CD8-positive, alpha-beta memory T cell (primary cell): ENCODE data around the gene LRRC34. TPM values are rescaled to one million over a fixed set of nuclear protein-coding genes. Genes with fewer than 3 reads are reported as not detected.

Experiments used
- CTCF ChIA-PET: fragments of 350-600 bp; sonication (Branson Sonifier 250); formaldehyde crosslinking; loops from one replicate; lab custom pipeline; 2021; ENCODE audit warnings: antibody characterized with exemption; lab: Charles Lee
- POLR2A ChIA-PET: fragments of 350-600 bp; sonication (Branson Sonifier 250); formaldehyde crosslinking; loops from one replicate; lab custom pipeline; 2021; ENCODE audit warnings: antibody characterized with exemption; lab: Charles Lee
- DNase-seq, 5 donors: peaks; one replicate each; pipeline versions ENCODE4 v3.0.0 to v3.0.0-alpha.2; 2020 to 2022; ENCODE audit warnings: mixed read lengths in 1 of 5
- H3K27ac ChIP-seq: one replicate; pipeline ENCODE4 v1.7.0; 2013; ENCODE audit warnings: low read depth, mild to moderate bottlenecking, low read length, moderate library complexity
- H3K27me3 ChIP-seq: 2 replicates; pipeline ENCODE4 v1.7.0; 2013; ENCODE audit warnings: low read length, mild to moderate bottlenecking; ENCODE audit not compliant: insufficient read depth, poor library complexity, severe bottlenecking
- H3K36me3 ChIP-seq: 2 replicates; pipeline ENCODE4 v1.7.0; 2013; ENCODE audit warnings: mild to moderate bottlenecking, low read length, moderate library complexity; ENCODE audit not compliant: insufficient read depth
- H3K4me1 ChIP-seq: 2 replicates; pipeline ENCODE4 v1.7.0; 2013; ENCODE audit warnings: mild to moderate bottlenecking, low read length, moderate library complexity; ENCODE audit not compliant: insufficient read depth
- H3K4me3 ChIP-seq: 2 replicates; pipeline ENCODE4 v1.7.0; 2013; ENCODE audit warnings: mild to moderate bottlenecking, low read length
- H3K9me3 ChIP-seq: 2 replicates; pipeline ENCODE4 v1.7.0; 2013; ENCODE audit warnings: mild to moderate bottlenecking, low read length
- H3K27ac Mint-ChIP-seq, 8 donors: one replicate each; pipeline ENCODE4 v1.8.0; 2020 to 2021; ENCODE audit warnings: mixed read lengths in 8 of 8, mild to moderate bottlenecking in 6 of 8, inconsistent platforms in 3 of 8, moderate library complexity in 3 of 8
- H3K27me3 Mint-ChIP-seq, 2 donors: one replicate each; pipeline ENCODE4 v1.8.0; 2020 to 2021; ENCODE audit warnings: mixed read lengths in 2 of 2, mild to moderate bottlenecking in 1 of 2, moderate library complexity in 1 of 2
- H3K36me3 Mint-ChIP-seq, 3 donors: one replicate each; pipeline ENCODE4 v1.8.0; 2020 to 2021; ENCODE audit warnings: mixed read lengths in 3 of 3, inconsistent platforms in 1 of 3, mild to moderate bottlenecking in 1 of 3
- H3K4me1 Mint-ChIP-seq, 3 donors: one replicate each; pipeline ENCODE4 v1.8.0; 2020 to 2021; ENCODE audit warnings: mixed read lengths in 3 of 3, inconsistent platforms in 1 of 3, mild to moderate bottlenecking in 1 of 3
- H3K4me3 Mint-ChIP-seq, 7 donors: one replicate each; pipeline ENCODE4 v1.8.0; 2020 to 2021; ENCODE audit warnings: mixed read lengths in 7 of 7, mild to moderate bottlenecking in 6 of 7, moderate library complexity in 4 of 7, inconsistent platforms in 2 of 7
- H3K9me3 Mint-ChIP-seq, 5 donors: one replicate each; pipeline ENCODE4 v1.8.0; 2020 to 2022; ENCODE audit warnings: mixed read lengths in 5 of 5, mild to moderate bottlenecking in 3 of 5, moderate library complexity in 2 of 5, inconsistent platforms in 1 of 5
- polyA plus RNA-seq: library from polyadenylated mRNA; unstranded; fragments of 300-500 nt; fragmentation: Illumina TruSeq; gene quantifications from one replicate; pipeline ENCODE4 v1.2.3, GENCODE V29; 2021
- total RNA-seq, 2 experiments: library from RNA; stranded (reverse); gene quantifications; one replicate each; pipeline ENCODE4 v1.2.3, GENCODE V29; 2021

Gene LRRC34
- total and polyA plus RNA-seq, 3 experiments from 2014 or later, result 0.33 to 2.5 (median 2.4) TPM

DNA sequence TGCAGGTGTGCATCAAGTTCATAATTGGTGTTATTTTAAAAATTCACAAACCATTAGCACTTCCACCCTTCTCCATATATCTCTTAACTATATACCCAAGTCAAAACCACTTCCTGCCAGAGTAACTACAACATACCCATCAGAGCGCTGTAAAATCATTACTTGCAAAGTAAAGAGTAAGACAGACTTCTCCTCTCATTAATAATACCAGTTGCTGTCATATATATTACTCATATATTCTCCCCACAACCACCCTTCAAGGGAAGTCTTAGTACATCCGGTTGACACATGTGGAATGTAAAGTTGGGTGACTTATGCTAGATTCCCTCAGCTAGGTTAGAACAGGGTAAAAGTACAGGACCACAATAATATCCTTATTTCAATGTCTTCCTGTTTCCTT is 53.4 kb downstream of the LRRC34 start:
- CTCF ChIA-PET, result no interaction called here
- Histone ChIP-seq H3K27ac (peak overlapping the region; percentile 11), H3K27me3 (no peaks in the 10 kb centered on the region), H3K4me1 (peaks cover 28% of the 10 kb centered on the region), H3K9me3 (no peaks in the 10 kb centered on the region), H3K4me3 (no peak overlapping the region), H3K36me3 (no peaks in the 10 kb centered on the region)
- Mint-ChIP-seq H3K27me3 (no peaks in the 10 kb centered on the region), H3K4me3 (peak overlapping the region in 4 of 7 donors; percentile 0 to 42 (median 2)), H3K27ac (peak overlapping the region in 7 of 8 donors; percentile 1 to 75 (median 39)), H3K4me1 (peaks cover 27 to 33% (median 27%) of the 10 kb centered on the region in 3 donors), H3K9me3 (no peaks in the 10 kb centered on the region), H3K36me3 (peaks cover 0 to 2% (median 0%) of the 10 kb centered on the region in 3 donors)
- POLR2A ChIA-PET, result interaction anchor here (0.6 to 1.5 kb wide), 2 partner anchors 13 to 422 kb away, joined by 3 to 6 read pairs; no protein-coding TSS in a partner anchor
- DNase-seq, result no peak

DNA sequence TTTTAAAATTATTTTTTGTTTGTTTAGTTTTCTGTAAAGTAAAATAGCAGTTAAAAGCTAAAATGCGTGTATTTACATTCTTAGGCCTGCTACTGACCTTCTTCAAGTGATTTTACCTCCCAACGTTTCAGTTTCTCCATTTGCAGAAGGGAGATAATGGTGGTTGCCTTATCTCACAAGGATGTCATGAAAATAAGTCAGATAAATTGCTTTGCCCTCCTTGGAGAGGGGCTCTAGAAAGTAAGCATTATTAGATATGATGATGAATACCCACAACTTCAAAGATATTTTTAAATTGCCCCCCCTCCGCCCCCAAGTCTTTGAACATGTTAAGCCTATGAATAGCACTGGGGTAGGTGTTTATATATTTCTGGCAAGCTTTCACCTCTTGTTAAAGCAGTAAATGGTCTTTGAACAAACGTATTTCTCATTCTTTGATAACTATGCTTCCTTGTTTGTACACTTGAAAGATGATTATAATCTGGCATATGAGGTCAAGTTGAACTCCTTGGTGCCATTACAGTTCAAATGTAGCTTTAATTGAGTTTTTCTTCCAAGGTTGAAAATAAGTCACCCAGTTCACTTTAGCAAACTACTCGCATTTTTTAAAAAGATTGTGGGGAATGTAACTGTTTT is 54.2 kb downstream of the LRRC34 start:
- Mint-ChIP-seq H3K4me3 (no peak overlapping the region), H3K27ac (no peak overlapping the region), H3K4me1 (peaks cover 20 to 25% (median 20%) of the 10 kb centered on the region in 3 donors), H3K27me3 (no peaks in the 10 kb centered on the region), H3K36me3 (no peaks in the 10 kb centered on the region), H3K9me3 (no peaks in the 10 kb centered on the region)
- CTCF ChIA-PET, result no interaction called here
- Histone ChIP-seq H3K27me3 (no peaks in the 10 kb centered on the region), H3K36me3 (no peaks in the 10 kb centered on the region), H3K27ac (no peak overlapping the region), H3K4me1 (peaks cover 21% of the 10 kb centered on the region), H3K9me3 (no peaks in the 10 kb centered on the region), H3K4me3 (no peak overlapping the region)
- POLR2A ChIA-PET, result interaction anchor here (1.5 kb wide), 1 partner anchor 14 kb away, joined by 6 read pairs; no protein-coding TSS in a partner anchor
- DNase-seq, result no peak

DNA sequence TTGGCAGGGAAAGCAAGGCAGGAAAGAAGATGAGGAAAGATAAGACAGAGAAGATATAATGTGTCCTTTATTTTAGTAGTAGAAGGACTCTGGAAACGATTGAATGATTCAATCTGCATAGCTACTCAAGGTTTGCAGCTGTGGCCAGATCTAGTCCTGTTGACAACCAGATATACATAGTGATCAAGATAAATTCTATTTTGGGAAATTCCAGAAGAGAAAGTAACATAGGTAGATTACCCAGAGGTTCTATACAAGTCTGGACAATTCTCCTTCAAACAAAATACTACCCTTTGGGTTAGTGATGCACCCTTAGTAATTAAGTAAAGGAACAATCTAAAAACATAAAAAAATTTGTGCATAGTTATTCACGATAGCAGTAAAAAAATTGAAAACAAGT is 57.2 kb downstream of the LRRC34 start:
- DNase-seq, result no peak
- H3K27me3 Mint-ChIP-seq, result peaks cover 5 to 11% of the 10 kb centered on the region in 2 donors
- H3K36me3 Mint-ChIP-seq, result no peaks in the 10 kb centered on the region
- no peaks in the 10 kb centered on the region for H3K9me3 Mint-ChIP-seq
- no peaks in the 10 kb centered on the region for H3K36me3 ChIP-seq
- ChIA-PET CTCF (no interaction called here), POLR2A (no interaction called here)
- no peak overlapping the region for H3K4me3 Mint-ChIP-seq
- peaks cover 15% of the 10 kb centered on the region for H3K4me1 ChIP-seq
- no peak overlapping the region for H3K27ac ChIP-seq
- H3K27me3 ChIP-seq, result no peaks in the 10 kb centered on the region
- no peaks in the 10 kb centered on the region for H3K9me3 ChIP-seq
- no peak overlapping the region for H3K4me3 ChIP-seq
- no peak overlapping the region for H3K27ac Mint-ChIP-seq
- H3K4me1 Mint-ChIP-seq, result peaks cover 12 to 15% (median 14%) of the 10 kb centered on the region in 3 donors

DNA sequence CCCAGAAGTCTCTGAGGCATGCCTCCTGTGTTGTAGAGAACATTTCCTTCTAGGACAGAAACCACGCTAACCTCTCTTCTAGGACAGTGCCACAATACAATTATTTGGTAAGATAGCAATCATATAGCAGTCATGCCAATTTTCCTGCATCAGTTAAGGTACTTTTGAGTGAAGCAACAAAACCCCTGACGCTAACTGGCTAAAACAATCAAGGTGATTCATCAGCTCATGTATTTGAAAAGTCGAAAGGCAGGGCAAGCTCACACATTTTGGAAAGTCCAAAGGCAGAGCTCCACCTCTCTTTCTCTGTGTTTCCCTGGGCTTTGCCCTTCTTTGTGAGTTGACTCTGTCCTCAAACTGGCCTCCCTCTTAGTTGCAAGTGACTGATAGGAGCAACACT is 58.0 kb downstream of the LRRC34 start:
- Mint-ChIP-seq H3K9me3 (no peaks in the 10 kb centered on the region), H3K27ac (no peak overlapping the region), H3K4me1 (peaks cover 12 to 13% (median 13%) of the 10 kb centered on the region in 3 donors), H3K36me3 (no peaks in the 10 kb centered on the region), H3K4me3 (no peak overlapping the region), H3K27me3 (peaks cover 6 to 16% of the 10 kb centered on the region in 2 donors)
- Histone ChIP-seq H3K27me3 (no peaks in the 10 kb centered on the region), H3K36me3 (no peaks in the 10 kb centered on the region), H3K9me3 (no peaks in the 10 kb centered on the region), H3K4me1 (peaks cover 15% of the 10 kb centered on the region), H3K27ac (no peak overlapping the region), H3K4me3 (no peak overlapping the region)
- DNase-seq, result no peak
- CTCF ChIA-PET, result no interaction called here
- POLR2A ChIA-PET, result no interaction called here

DNA sequence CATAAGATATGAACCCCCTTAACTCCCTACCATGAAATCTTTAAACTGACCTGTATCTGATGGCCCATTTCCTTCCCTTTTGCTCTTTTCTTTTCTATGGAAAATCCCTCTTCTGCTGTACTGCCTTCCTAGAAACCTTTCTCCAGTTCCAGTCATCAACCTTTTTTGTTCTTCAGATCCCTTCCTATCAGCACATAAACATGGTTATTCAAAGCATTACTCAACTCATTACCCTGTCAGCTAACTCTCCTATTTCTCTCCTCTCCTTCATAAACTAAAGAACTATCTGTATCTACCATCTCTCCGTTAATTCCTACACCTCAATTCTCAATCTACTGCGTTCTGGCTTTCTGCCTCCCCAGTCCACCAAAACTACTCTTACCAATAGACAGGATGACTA is 60.8 kb downstream of the LRRC34 start:
- CTCF ChIA-PET, result interaction anchor here (2.3 kb wide), 1 partner anchor 11 kb away, joined by 7 read pairs; no protein-coding TSS in a partner anchor

DNA sequence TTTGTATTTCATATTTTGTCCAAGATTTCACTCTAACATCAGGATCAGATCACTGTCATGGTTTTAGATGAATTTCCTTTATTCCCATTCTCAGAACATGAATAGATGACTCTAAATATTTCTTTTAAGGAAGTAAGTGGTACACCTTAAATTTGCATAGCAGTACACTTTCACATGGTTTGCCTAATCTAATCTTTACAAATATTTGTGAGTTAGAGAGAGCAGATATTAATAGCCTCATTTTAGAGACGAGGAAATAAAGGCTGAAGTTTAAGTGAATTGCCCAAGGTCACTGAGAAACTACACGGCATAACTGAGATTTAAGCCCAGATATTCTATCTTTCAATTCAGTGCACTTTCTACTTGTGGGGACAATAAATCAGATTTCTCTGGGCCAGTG is 62.0 kb downstream of the LRRC34 start:
- no peak for DNase-seq
- Histone ChIP-seq H3K4me3 (no peak overlapping the region), H3K4me1 (no peaks in the 10 kb centered on the region), H3K27ac (no peak overlapping the region), H3K9me3 (no peaks in the 10 kb centered on the region), H3K27me3 (no peaks in the 10 kb centered on the region), H3K36me3 (no peaks in the 10 kb centered on the region)
- H3K27ac Mint-ChIP-seq, result no peak overlapping the region
- CTCF ChIA-PET, result no interaction called here
- no peaks in the 10 kb centered on the region for H3K4me1 Mint-ChIP-seq
- peaks cover 18 to 53% of the 10 kb centered on the region in 2 donors for H3K27me3 Mint-ChIP-seq
- POLR2A ChIA-PET, result no interaction called here
- no peaks in the 10 kb centered on the region for H3K36me3 Mint-ChIP-seq
- H3K4me3 Mint-ChIP-seq, result no peak overlapping the region
- no peaks in the 10 kb centered on the region for H3K9me3 Mint-ChIP-seq

More for the DNA sequence above, 60.8 kb downstream of the LRRC34 start:
- no peaks in the 10 kb centered on the region for H3K36me3 ChIP-seq
- no peaks in the 10 kb centered on the region for H3K9me3 Mint-ChIP-seq
- H3K4me3 Mint-ChIP-seq, result no peak overlapping the region
- no peak overlapping the region for H3K27ac ChIP-seq
- H3K4me1 ChIP-seq, result no peaks in the 10 kb centered on the region
- no peaks in the 10 kb centered on the region for H3K9me3 ChIP-seq
- no peak for DNase-seq
- H3K27ac Mint-ChIP-seq, result no peak overlapping the region
- POLR2A ChIA-PET, result interaction anchor here (0.7 kb wide), 1 partner anchor 1085 kb away, joined by 3 read pairs; no protein-coding TSS in a partner anchor
- H3K27me3 ChIP-seq, result no peaks in the 10 kb centered on the region
- no peaks in the 10 kb centered on the region for H3K4me1 Mint-ChIP-seq
- H3K4me3 ChIP-seq, result no peak overlapping the region
- no peaks in the 10 kb centered on the region for H3K36me3 Mint-ChIP-seq
- peaks cover 15 to 41% of the 10 kb centered on the region in 2 donors for H3K27me3 Mint-ChIP-seq

DNA sequence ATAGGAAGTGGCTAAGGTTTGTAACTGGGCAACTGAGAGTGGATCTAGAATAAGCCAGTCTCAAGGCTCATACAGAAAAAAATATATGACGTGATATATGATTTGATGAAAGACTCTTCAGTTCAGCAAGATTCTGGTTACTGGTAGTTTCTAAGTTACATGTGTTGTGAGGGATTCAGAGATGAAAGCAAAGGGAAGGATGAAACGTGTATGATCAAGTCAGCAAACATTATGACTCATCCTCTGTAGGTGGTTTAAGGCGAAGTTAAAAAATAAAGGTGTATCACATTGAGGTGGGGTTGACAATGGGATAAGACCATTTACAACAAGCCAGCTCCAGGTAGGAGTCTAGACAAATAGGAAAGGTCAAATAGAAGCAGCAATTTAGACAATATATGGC is 64.0 kb downstream of the LRRC34 start:
- H3K4me1 ChIP-seq, result no peaks in the 10 kb centered on the region
- Mint-ChIP-seq H3K27me3 (peaks cover 18 to 57% of the 10 kb centered on the region in 2 donors), H3K9me3 (no peaks in the 10 kb centered on the region), H3K36me3 (no peaks in the 10 kb centered on the region), H3K27ac (no peak overlapping the region), H3K4me1 (no peaks in the 10 kb centered on the region), H3K4me3 (no peak overlapping the region)
- H3K4me3 ChIP-seq, result no peak overlapping the region
- ChIA-PET CTCF (no interaction called here), POLR2A (no interaction called here)
- H3K9me3 ChIP-seq, result no peaks in the 10 kb centered on the region
- DNase-seq, result no peak
- H3K36me3 ChIP-seq, result no peaks in the 10 kb centered on the region
- H3K27me3 ChIP-seq, result no peaks in the 10 kb centered on the region
- H3K27ac ChIP-seq, result no peak overlapping the region

DNA sequence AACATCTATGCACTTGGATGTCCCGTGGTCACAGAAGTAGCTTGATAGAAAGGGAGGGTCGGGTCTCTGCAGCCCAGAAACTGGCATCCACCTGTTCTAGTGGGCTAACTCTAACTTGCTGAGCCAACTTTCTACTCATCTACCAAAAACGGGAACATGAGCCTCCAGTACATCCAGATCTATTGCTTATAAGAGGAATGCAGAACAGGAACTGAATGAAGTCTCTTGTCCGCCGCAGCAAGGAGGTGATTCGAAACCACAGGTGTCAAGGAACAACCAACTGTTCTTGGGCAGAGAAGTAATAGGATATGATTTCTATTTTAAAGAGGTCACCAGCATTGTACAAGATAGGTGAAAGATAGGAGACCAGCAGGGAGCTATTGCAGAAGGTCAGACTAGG is 65.8 kb downstream of the LRRC34 start:
- DNase-seq, result no peak
- Mint-ChIP-seq H3K4me1 (no peaks in the 10 kb centered on the region), H3K4me3 (no peak overlapping the region), H3K27me3 (peaks cover 15 to 52% of the 10 kb centered on the region in 2 donors), H3K9me3 (no peaks in the 10 kb centered on the region), H3K27ac (no peak overlapping the region), H3K36me3 (no peaks in the 10 kb centered on the region)
- H3K36me3 ChIP-seq, result no peaks in the 10 kb centered on the region
- H3K27me3 ChIP-seq, result no peaks in the 10 kb centered on the region
- no peaks in the 10 kb centered on the region for H3K9me3 ChIP-seq
- H3K4me1 ChIP-seq, result no peaks in the 10 kb centered on the region
- CTCF ChIA-PET, result no interaction called here
- POLR2A ChIA-PET, result no interaction called here
- no peak overlapping the region for H3K4me3 ChIP-seq
- no peak overlapping the region for H3K27ac ChIP-seq
